Endodermal cell (in vitro differentiated cells): Measurements from ENCODE around the gene KIAA1614. TPM values are rescaled to one million over a fixed set of nuclear protein-coding genes. Genes with fewer than 3 reads are reported as not detected.
A peak's percentile ranks its signal among the peaks of the same experiment; 100 is the strongest.

Experiments used
- DNase-seq: peaks from one replicate; pipeline ENCODE4 v3.0.0-alpha.2; 2017
- H3K27ac ChIP-seq: 2 replicates; pipeline ENCODE4 v1.5.1; 2013; ENCODE audit warnings: mild to moderate bottlenecking, low read depth, low read length, moderate library complexity
- H3K27me3 ChIP-seq: 2 replicates; pipeline ENCODE4 v1.6.1; 2013; ENCODE audit warnings: mild to moderate bottlenecking, low read length, moderate library complexity; ENCODE audit not compliant: insufficient read depth, control insufficient read depth, poor library complexity, severe bottlenecking
- H3K36me3 ChIP-seq: 2 replicates; pipeline ENCODE4 v1.7.0; 2013; ENCODE audit warnings: mild to moderate bottlenecking, low read length, moderate library complexity; ENCODE audit not compliant: control insufficient read depth, insufficient read depth
- H3K4me1 ChIP-seq: one replicate; pipeline ENCODE4 v1.7.0; 2013; ENCODE audit warnings: low read length; ENCODE audit not compliant: control insufficient read depth, insufficient read depth
- H3K4me3 ChIP-seq: 2 replicates; pipeline ENCODE4 v1.5.1; 2013; ENCODE audit warnings: mild to moderate bottlenecking, low read length, moderate library complexity
- H3K9ac ChIP-seq: 2 replicates; pipeline ENCODE4 v1.6.1; 2013; ENCODE audit warnings: mild to moderate bottlenecking, low read length, moderate library complexity; ENCODE audit not compliant: poor library complexity, severe bottlenecking; ENCODE audit errors: extremely low read depth
- H3K9me3 ChIP-seq: 2 replicates; pipeline ENCODE4 v1.6.1; 2013; ENCODE audit warnings: mild to moderate bottlenecking, low read length, moderate library complexity; ENCODE audit not compliant: control insufficient read depth
- H3K27ac Mint-ChIP-seq: 2 replicates; pipeline ENCODE4 v1.8.0; 2020; ENCODE audit warnings: mixed read lengths
- H3K27me3 Mint-ChIP-seq: 2 replicates; pipeline ENCODE4 v1.8.0; 2021; ENCODE audit warnings: mild to moderate bottlenecking, mixed read lengths; ENCODE audit not compliant: insufficient read depth
- H3K36me3 Mint-ChIP-seq: 2 replicates; pipeline ENCODE4 v1.8.0; 2020; ENCODE audit warnings: low read depth, mixed read lengths
- H3K4me1 Mint-ChIP-seq: 2 replicates; pipeline ENCODE4 v1.8.0; 2020; ENCODE audit warnings: mixed read lengths
- H3K4me3 Mint-ChIP-seq: 2 replicates; pipeline ENCODE4 v1.8.0; 2020; ENCODE audit warnings: mild to moderate bottlenecking, moderate library complexity, mixed read lengths
- H3K9me3 Mint-ChIP-seq: 2 replicates; pipeline ENCODE4 v1.8.0; 2020; ENCODE audit warnings: mild to moderate bottlenecking, mixed read lengths
- CTCF ChIP-seq: fragments of 200-600 bp; sonication (generic); conservative IDR thresholded peaks from 2 replicates; pipeline ENCODE4 v1.5.0; 2021; ENCODE audit warnings: antibody characterized with exemption, mild to moderate bottlenecking
- WGBS, 2 experiments: methylation state at CpG; one replicate each; pipeline versions ENCODE4 v1.1.5 to v1.1.7; 2013; ENCODE audit warnings: missing lambda C conversion rate in 2 of 2, mixed read lengths in 1 of 2; ENCODE audit not compliant: insufficient coverage in 1 of 2, insufficient read length in 1 of 2; 5-methylcytosine and 5-hydroxymethylcytosine counted together
- total RNA-seq, 2 donors: library from RNA; stranded (reverse); fragmentation: NEBNext Ultra II Directional in 1 of 2; extraction: Animal tissue kit (Norgen Biotek cat#: 25700) in 1 of 2; gene quantifications; 2 replicates in 1 of 2; 3 replicates in 1 of 2; pipeline ENCODE4 v1.2.1, GENCODE V29; 2021

KIAA1614 gene
- total RNA-seq, 2 donors from 2014 or later, result 3.3 to 5.8 TPM

- Mint-ChIP-seq H3K4me3 (no peak overlapping the region), H3K27ac (no peak overlapping the region), H3K4me1 (peaks cover 11% of the 10 kb centered on the region), H3K36me3 (no peaks in the 10 kb centered on the region), H3K27me3 (peaks cover 11% of the 10 kb centered on the region), H3K9me3 (no peaks in the 10 kb centered on the region)
- H3K9ac ChIP-seq, result no peak overlapping the region
- H3K27ac ChIP-seq, result no peak overlapping the region
- peaks cover 30% of the 10 kb centered on the region for H3K27me3 ChIP-seq
- no peaks in the 10 kb centered on the region for H3K9me3 ChIP-seq
- H3K4me3 ChIP-seq, result no peak overlapping the region
- H3K4me1 ChIP-seq, result no peaks in the 10 kb centered on the region
- TF ChIP-seq CTCF, result no peak
- H3K36me3 ChIP-seq, result no peaks in the 10 kb centered on the region
- DNase-seq, result no peak
- WGBS, 2 experiments, result 91 to 92% methylated on average over 11 of the region's 11 CpGs
Observed at GRCh38 chr1:180915426-180915965, 2.8 kb downstream of the KIAA1614 start.

GRCh38 chr1:180916012-180916770 is 3.5 kb downstream of the KIAA1614 start:
- H3K9me3 ChIP-seq, result no peaks in the 10 kb centered on the region
- Mint-ChIP-seq H3K4me3 (no peak overlapping the region), H3K27ac (no peak overlapping the region), H3K27me3 (peaks cover 11% of the 10 kb centered on the region), H3K4me1 (peaks cover 11% of the 10 kb centered on the region), H3K36me3 (no peaks in the 10 kb centered on the region), H3K9me3 (no peaks in the 10 kb centered on the region)
- peaks cover 29% of the 10 kb centered on the region for H3K27me3 ChIP-seq
- H3K4me3 ChIP-seq, result no peak overlapping the region
- no peaks in the 10 kb centered on the region for H3K36me3 ChIP-seq
- 92 to 95% methylated on average over 11 to 17 of the region's 17 CpGs for WGBS, 2 experiments
- no peak for TF ChIP-seq CTCF
- peak; percentile 51 for DNase-seq
- no peaks in the 10 kb centered on the region for H3K4me1 ChIP-seq
- no peak overlapping the region for H3K27ac ChIP-seq
- no peak overlapping the region for H3K9ac ChIP-seq

- Histone ChIP-seq H3K27me3 (peaks cover 23% of the 10 kb centered on the region), H3K9me3 (no peaks in the 10 kb centered on the region), H3K4me3 (no peak overlapping the region), H3K27ac (no peak overlapping the region), H3K4me1 (no peaks in the 10 kb centered on the region), H3K9ac (no peak overlapping the region), H3K36me3 (no peaks in the 10 kb centered on the region)
- peaks cover 10% of the 10 kb centered on the region for H3K4me1 Mint-ChIP-seq
- 90 to 95% methylated on average over 7 to 10 of the region's 10 CpGs for WGBS, 2 experiments
- DNase-seq, result peak; percentile 47
- H3K4me3 Mint-ChIP-seq, result no peak overlapping the region
- H3K9me3 Mint-ChIP-seq, result no peaks in the 10 kb centered on the region
- H3K27ac Mint-ChIP-seq, result no peak overlapping the region
- no peaks in the 10 kb centered on the region for H3K36me3 Mint-ChIP-seq
- peaks cover 10% of the 10 kb centered on the region for H3K27me3 Mint-ChIP-seq
- TF ChIP-seq CTCF, result no peak
Observed at GRCh38 chr1:180916771-180917170, 4.1 kb downstream of the KIAA1614 start.
